ENCODE results near the gene SEC22A. TPM values are rescaled to one million over a fixed set of nuclear protein-coding genes. Genes with fewer than 3 reads are reported as not detected.

SEC22A gene
- total RNA-seq, 3 donors from 2014 or later (not counting 1 experiment from before 2014, with no cell fraction given): 16.4 to 21.2 (median 17.0) TPM

DNA sequence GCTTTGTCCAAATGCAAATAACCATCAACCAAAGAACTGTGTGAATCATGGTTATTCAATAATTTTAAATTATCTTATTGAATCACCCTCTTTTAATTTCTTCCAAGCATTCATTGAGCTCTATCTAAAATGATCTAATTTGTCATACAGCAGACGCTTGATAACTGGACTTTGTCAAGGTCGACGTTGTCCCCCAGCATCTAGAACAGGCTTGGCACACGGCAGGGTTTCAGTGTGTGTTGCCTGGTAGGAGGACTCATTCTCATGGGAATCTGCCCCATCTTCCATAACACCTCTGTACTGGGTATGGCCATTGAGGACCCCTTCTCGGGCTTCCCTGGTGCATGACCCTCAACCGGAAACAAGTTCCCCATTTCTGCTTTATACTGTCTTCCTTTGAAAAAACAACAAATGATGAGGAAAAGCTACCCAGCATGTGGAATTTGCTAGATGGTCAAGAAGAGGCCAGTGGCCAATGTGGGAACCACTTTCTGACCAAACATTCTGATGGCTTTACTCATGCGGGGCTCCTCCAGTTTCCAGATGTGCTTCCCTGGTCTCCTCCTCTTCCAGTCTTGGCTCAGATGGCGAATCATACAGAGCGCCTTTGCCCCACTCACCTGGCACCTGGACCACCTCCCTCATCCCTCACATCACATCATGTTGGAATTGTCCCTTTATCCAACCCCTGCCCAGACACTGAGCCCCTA lies 41.7 kb upstream of the SEC22A start:
- Mint-ChIP-seq H3K27me3 (ENCODE audit: low read depth in 2 of 2) (no peaks in the 10 kb centered on the region), H3K27ac (no peak overlapping the region), H3K36me3 (no peaks in the 10 kb centered on the region), H3K4me3 (no peak overlapping the region), H3K4me1 (no peaks in the 10 kb centered on the region), H3K9me3 (no peaks in the 10 kb centered on the region)
- Histone ChIP-seq H3K4me1 (ENCODE audit: control insufficient read depth, insufficient read depth, low read length) (no peaks in the 10 kb centered on the region), H3K9me3 (ENCODE audit: control insufficient read depth, insufficient read depth, low read length) (no peaks in the 10 kb centered on the region), H3K36me3 (ENCODE audit: control insufficient read depth, insufficient read depth, low read length) (no peaks in the 10 kb centered on the region), H3K4me3 (ENCODE audit: low read length) (no peak overlapping the region), H3K27ac (ENCODE audit: low read length) (no peak overlapping the region), H3K27me3 (ENCODE audit: control insufficient read depth, insufficient read depth, low read length) (no peaks in the 10 kb centered on the region)
- TF ChIP-seq, protein P1, sequence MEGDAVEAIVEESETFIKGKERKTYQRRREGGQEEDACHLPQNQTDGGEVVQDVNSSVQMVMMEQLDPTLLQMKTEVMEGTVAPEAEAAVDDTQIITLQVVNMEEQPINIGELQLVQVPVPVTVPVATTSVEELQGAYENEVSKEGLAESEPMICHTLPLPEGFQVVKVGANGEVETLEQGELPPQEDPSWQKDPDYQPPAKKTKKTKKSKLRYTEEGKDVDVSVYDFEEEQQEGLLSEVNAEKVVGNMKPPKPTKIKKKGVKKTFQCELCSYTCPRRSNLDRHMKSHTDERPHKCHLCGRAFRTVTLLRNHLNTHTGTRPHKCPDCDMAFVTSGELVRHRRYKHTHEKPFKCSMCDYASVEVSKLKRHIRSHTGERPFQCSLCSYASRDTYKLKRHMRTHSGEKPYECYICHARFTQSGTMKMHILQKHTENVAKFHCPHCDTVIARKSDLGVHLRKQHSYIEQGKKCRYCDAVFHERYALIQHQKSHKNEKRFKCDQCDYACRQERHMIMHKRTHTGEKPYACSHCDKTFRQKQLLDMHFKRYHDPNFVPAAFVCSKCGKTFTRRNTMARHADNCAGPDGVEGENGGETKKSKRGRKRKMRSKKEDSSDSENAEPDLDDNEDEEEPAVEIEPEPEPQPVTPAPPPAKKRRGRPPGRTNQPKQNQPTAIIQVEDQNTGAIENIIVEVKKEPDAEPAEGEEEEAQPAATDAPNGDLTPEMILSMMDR (IDR thresholded peaks at IDR 0.05): no peak
- ATAC-seq (no peak), DNase-seq (no peak)
- WGBS (ENCODE audit: insufficient coverage): 86% methylated on average over 9 of the region's 9 CpGs
- intact Hi-C loops (cut with micrococcal nuclease): no loop called here

DNA sequence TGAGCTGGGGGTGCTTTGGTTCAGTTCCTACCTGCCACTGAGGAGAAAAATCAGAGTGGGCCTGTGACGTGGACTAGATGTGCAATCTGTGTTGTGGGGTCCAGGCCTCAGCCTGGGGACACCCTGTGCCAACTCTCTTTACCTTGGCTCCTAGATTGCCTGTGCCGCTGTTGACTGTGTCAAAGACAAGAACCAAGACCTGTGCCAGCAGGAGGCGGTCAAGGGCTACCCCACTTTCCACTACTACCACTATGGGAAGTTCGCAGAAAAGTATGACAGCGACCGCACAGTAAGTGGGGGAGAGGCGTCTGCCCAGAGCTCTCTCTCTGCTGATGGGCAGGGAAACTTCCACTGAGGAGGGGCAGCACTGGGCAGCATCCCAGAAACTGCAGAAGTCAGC lies 40.6 kb upstream of the SEC22A start:
- Histone ChIP-seq H3K9me3 (ENCODE audit: control insufficient read depth, insufficient read depth, low read length) (no peaks in the 10 kb centered on the region), H3K4me1 (ENCODE audit: control insufficient read depth, insufficient read depth, low read length) (no peaks in the 10 kb centered on the region), H3K27ac (ENCODE audit: low read length) (no peak overlapping the region), H3K27me3 (ENCODE audit: control insufficient read depth, insufficient read depth, low read length) (no peaks in the 10 kb centered on the region), H3K36me3 (ENCODE audit: control insufficient read depth, insufficient read depth, low read length) (no peaks in the 10 kb centered on the region), H3K4me3 (ENCODE audit: low read length) (no peak overlapping the region)
- ATAC-seq (no peak), DNase-seq (peak in 1 of 2 donors; percentile 7)
- no peaks in the 10 kb centered on the region for H3K36me3 Mint-ChIP-seq
- H3K4me1 Mint-ChIP-seq: no peaks in the 10 kb centered on the region
- intact Hi-C loops (cut with micrococcal nuclease): no loop called here
- H3K4me3 Mint-ChIP-seq: no peak overlapping the region
- TF ChIP-seq, protein P1 (IDR thresholded peaks at IDR 0.05): no peak
- WGBS (ENCODE audit: insufficient coverage): 97% methylated on average over 7 of the region's 7 CpGs
- H3K27me3 Mint-ChIP-seq (ENCODE audit: low read depth in 2 of 2): no peaks in the 10 kb centered on the region
- H3K27ac Mint-ChIP-seq: no peak overlapping the region
- H3K9me3 Mint-ChIP-seq: no peaks in the 10 kb centered on the region

DNA sequence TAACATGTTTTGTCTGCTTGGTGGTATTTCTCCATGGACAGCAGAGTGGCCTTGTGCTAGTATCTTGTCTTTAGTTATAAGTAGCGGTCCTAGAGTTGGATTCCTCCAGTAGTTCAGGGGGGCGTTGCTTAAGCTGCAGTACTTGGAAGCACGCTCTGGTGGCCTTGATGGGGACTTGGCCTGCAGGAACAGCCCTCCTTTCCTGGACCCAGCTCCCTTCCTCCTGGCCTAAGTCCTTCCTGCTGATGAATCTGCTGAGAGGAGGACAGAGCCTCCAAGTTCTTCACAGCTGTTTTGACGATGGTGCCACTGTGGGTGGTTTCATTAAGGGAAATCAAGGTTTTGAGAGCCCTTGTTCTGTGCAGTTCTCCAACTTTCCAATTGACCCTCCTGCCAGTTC lies 38.6 kb upstream of the SEC22A start:
- 92% methylated on average over 3 of the region's 4 CpGs for WGBS (ENCODE audit: insufficient coverage)
- Mint-ChIP-seq H3K27me3 (ENCODE audit: low read depth in 2 of 2) (no peaks in the 10 kb centered on the region), H3K27ac (no peak overlapping the region), H3K4me1 (no peaks in the 10 kb centered on the region), H3K36me3 (no peaks in the 10 kb centered on the region), H3K9me3 (no peaks in the 10 kb centered on the region), H3K4me3 (no peak overlapping the region)
- intact Hi-C loops (cut with micrococcal nuclease): no loop called here
- ATAC-seq (no peak), DNase-seq (no peak)
- Histone ChIP-seq H3K4me1 (ENCODE audit: control insufficient read depth, insufficient read depth, low read length) (no peaks in the 10 kb centered on the region), H3K36me3 (ENCODE audit: control insufficient read depth, insufficient read depth, low read length) (no peaks in the 10 kb centered on the region), H3K27ac (ENCODE audit: low read length) (no peak overlapping the region), H3K9me3 (ENCODE audit: control insufficient read depth, insufficient read depth, low read length) (no peaks in the 10 kb centered on the region), H3K4me3 (ENCODE audit: low read length) (no peak overlapping the region), H3K27me3 (ENCODE audit: control insufficient read depth, insufficient read depth, low read length) (no peaks in the 10 kb centered on the region)
- TF ChIP-seq, protein P1 (IDR thresholded peaks at IDR 0.05): no peak

DNA sequence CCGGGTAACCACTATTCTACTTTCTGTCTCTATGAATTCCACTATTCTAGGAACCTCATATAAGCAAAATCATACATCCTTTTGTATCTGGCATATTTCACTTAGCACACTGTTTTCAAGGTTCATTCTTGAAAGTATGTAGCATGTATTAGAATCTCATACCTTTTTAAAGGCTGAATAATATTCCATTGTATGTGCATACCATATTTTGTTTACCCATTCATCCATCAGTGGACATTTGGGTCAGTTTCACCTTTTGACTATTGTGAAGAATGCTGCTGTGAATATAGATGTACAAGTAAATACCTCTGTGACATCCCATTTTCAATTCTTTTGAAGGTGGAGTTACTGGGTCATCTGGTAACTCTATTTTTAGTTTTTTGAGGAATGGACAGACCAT lies 36.6 kb upstream of the SEC22A start:
- Histone ChIP-seq H3K27ac (ENCODE audit: low read length) (no peak overlapping the region), H3K4me3 (ENCODE audit: low read length) (no peak overlapping the region), H3K36me3 (ENCODE audit: control insufficient read depth, insufficient read depth, low read length) (no peaks in the 10 kb centered on the region), H3K27me3 (ENCODE audit: control insufficient read depth, insufficient read depth, low read length) (no peaks in the 10 kb centered on the region), H3K9me3 (ENCODE audit: control insufficient read depth, insufficient read depth, low read length) (no peaks in the 10 kb centered on the region), H3K4me1 (ENCODE audit: control insufficient read depth, insufficient read depth, low read length) (no peaks in the 10 kb centered on the region)
- Mint-ChIP-seq H3K4me3 (no peak overlapping the region), H3K9me3 (no peaks in the 10 kb centered on the region), H3K36me3 (no peaks in the 10 kb centered on the region), H3K27me3 (ENCODE audit: low read depth in 2 of 2) (no peaks in the 10 kb centered on the region), H3K27ac (no peak overlapping the region), H3K4me1 (no peaks in the 10 kb centered on the region)
- ATAC-seq (no peak), DNase-seq (no peak)
- intact Hi-C loops (cut with micrococcal nuclease): no loop called here
- 89% methylated on average over 1 of the region's 1 CpG for WGBS (ENCODE audit: insufficient coverage)
- TF ChIP-seq, protein P1 (IDR thresholded peaks at IDR 0.05): no peak
